HepG2 (cell line): Measurements from ENCODE around the gene TBC1D5. TPM values are rescaled to one million over a fixed set of nuclear protein-coding genes. Genes with fewer than 3 reads are reported as not detected.

Experiments
- EHMT2 ChIP-seq: fragments of 200-600 bp; sonication (generic); IDR thresholded peaks from 2 replicates; pipeline ENCODE4 v1.7.0; 2017; ENCODE audit warnings: antibody characterized with exemption, low read depth, low read length, borderline replicate concordance
- ELF3 ChIP-seq: IDR thresholded peaks from 2 replicates; pipeline ENCODE4 v1.6.1; 2016; ENCODE audit warnings: missing genetic modification reagents, missing compliant biosample characterization
- HNF4A ChIP-seq: sonication (generic); formaldehyde crosslinking; IDR thresholded peaks from 2 replicates; pipeline ENCODE4 v1.4.0; 2020; ENCODE audit warnings: missing genetic modification reagents
- KDM2A ChIP-seq: sonication (generic); formaldehyde crosslinking; IDR thresholded peaks from 2 replicates; pipeline ENCODE4 v1.4.0; 2020; ENCODE audit warnings: low read depth, missing genetic modification reagents, borderline replicate concordance
- NFYB ChIP-seq: sonication (generic); formaldehyde crosslinking; IDR thresholded peaks from 2 replicates; pipeline ENCODE4 v1.4.0; 2020; ENCODE audit warnings: missing genetic modification reagents
- NONO ChIP-seq, 2 experiments: fragments of 450-650 bp in 1 of 2; sonication (generic) in 1 of 2; formaldehyde crosslinking in 1 of 2; IDR thresholded peaks in 1 of 2; conservative IDR thresholded peaks in 1 of 2; 2 replicates each; pipeline versions ENCODE4 v1.6.1 to v1.8.0; 2017 to 2022; ENCODE audit warnings: mild to moderate bottlenecking in 1 of 2, missing genetic modification reagents in 1 of 2, moderate library complexity in 1 of 2
- NR2F1 ChIP-seq, 2 experiments: fragments of 450-650 bp in 1 of 2; formaldehyde crosslinking in 1 of 2; IDR thresholded peaks; 2 replicates each; pipeline versions ENCODE4 v1.5.0 to v1.6.1; 2016 to 2020; ENCODE audit warnings: mild to moderate bottlenecking in 1 of 2, missing compliant biosample characterization in 1 of 2, missing genetic modification reagents in 1 of 2, moderate library complexity in 1 of 2
- POGZ ChIP-seq: sonication (generic); formaldehyde crosslinking; IDR thresholded peaks from 2 replicates; pipeline ENCODE4 v1.4.0; 2020; ENCODE audit warnings: mild to moderate bottlenecking, missing genetic modification reagents
- RAD21 ChIP-seq: fragments of 450-650 bp; formaldehyde crosslinking; IDR thresholded peaks from 2 replicates; pipeline ENCODE4 v1.5.0; 2020; ENCODE audit warnings: mild to moderate bottlenecking
- SAFB2 ChIP-seq: sonication (generic); formaldehyde crosslinking; IDR thresholded peaks from 2 replicates; pipeline ENCODE4 v1.5.1; 2020; ENCODE audit warnings: missing genetic modification reagents, low read depth, mild to moderate bottlenecking, borderline replicate concordance
- ZMYM2 ChIP-seq: sonication (generic); formaldehyde crosslinking; IDR thresholded peaks from 2 replicates; pipeline ENCODE4 v1.8.0; 2022; ENCODE audit warnings: mild to moderate bottlenecking, missing genetic modification reagents
- ZNF644 ChIP-seq: IDR thresholded peaks from 2 replicates; pipeline ENCODE4 v1.6.1; 2016; ENCODE audit warnings: low read depth
- polyA plus RNA-seq, 8 experiments: library from polyadenylated mRNA; depleted of rRNA in 3 of 8; stranded (reverse) in 7 of 8; unstranded in 1 of 8; fragments of >200 nt; fragmentation: Illumina TruSeq in 4 of 8; extraction: Trizol in 4 of 8; gene quantifications; 2 replicates each; pipeline versions ENCODE4 v1.2.1 to v1.2.3, GENCODE V29; 2011 to 2016; ENCODE audit warnings: low read depth in 4 of 8, missing spikeins in 1 of 8, mixed read lengths in 1 of 8; ENCODE audit not compliant: insufficient read depth in 1 of 8
- total RNA-seq, 5 experiments: library from RNA; depleted of rRNA; stranded (reverse); fragments of >200 nt; fragmentation: Illumina TruSeq; extraction: Trizol; gene quantifications; 2 replicates each; pipeline ENCODE4 v1.2.3, GENCODE V29; 2016; ENCODE audit warnings: low read depth in 1 of 5
- TF ChIP-seq, protein P1 (sequence below), 2 experiments: IDR thresholded peaks; 2 replicates each; pipeline ENCODE4 v1.6.1; 2011 to 2012; ENCODE audit warnings: low read length in 2 of 2, borderline replicate concordance in 1 of 2, low read depth in 1 of 2, mild to moderate bottlenecking in 1 of 2, moderate library complexity in 1 of 2
- TF ChIP-seq, protein P2 (sequence below): sonication (generic); formaldehyde crosslinking; IDR thresholded peaks from 2 replicates; pipeline ENCODE4 v1.4.0; 2020; ENCODE audit warnings: missing genetic modification reagents, borderline replicate concordance
- TF ChIP-seq, protein P3 (sequence below): sonication (generic); formaldehyde crosslinking; IDR thresholded peaks from 2 replicates; pipeline ENCODE4 v1.5.0; 2020; ENCODE audit warnings: missing genetic modification reagents, mild to moderate bottlenecking, borderline replicate concordance
- TF ChIP-seq, protein P4 (sequence below): IDR thresholded peaks from 2 replicates; pipeline ENCODE4 v1.6.1; 2016; ENCODE audit warnings: low read depth

Gene TBC1D5
- total and polyA plus RNA-seq, 2 of the 13 experiments (the other 11 are each of a cell fraction or from before 2014, with no cell fraction given) = 19.2 to 33.3 TPM

DNA sequence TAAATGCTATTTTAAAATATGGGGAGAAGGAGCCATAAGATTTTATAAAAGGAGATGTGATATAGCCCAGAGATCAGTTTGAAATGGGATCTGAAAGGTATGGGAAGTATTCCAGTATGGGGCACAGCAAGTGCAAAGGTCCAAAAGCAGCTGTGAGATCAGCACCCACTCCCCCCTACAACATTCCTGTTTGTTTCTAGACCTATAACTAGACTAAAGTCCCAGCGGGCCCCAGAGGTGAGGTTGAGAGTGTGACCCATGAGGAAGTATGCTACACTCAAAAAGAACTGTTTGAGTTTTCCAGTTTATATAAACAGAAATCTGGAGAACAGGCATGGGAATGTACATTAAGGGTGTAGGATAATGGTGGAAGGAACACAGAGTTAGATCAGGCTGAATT is 152.5 kb downstream of the TBC1D5 start (continued):
- TF ChIP-seq, protein P1, sequence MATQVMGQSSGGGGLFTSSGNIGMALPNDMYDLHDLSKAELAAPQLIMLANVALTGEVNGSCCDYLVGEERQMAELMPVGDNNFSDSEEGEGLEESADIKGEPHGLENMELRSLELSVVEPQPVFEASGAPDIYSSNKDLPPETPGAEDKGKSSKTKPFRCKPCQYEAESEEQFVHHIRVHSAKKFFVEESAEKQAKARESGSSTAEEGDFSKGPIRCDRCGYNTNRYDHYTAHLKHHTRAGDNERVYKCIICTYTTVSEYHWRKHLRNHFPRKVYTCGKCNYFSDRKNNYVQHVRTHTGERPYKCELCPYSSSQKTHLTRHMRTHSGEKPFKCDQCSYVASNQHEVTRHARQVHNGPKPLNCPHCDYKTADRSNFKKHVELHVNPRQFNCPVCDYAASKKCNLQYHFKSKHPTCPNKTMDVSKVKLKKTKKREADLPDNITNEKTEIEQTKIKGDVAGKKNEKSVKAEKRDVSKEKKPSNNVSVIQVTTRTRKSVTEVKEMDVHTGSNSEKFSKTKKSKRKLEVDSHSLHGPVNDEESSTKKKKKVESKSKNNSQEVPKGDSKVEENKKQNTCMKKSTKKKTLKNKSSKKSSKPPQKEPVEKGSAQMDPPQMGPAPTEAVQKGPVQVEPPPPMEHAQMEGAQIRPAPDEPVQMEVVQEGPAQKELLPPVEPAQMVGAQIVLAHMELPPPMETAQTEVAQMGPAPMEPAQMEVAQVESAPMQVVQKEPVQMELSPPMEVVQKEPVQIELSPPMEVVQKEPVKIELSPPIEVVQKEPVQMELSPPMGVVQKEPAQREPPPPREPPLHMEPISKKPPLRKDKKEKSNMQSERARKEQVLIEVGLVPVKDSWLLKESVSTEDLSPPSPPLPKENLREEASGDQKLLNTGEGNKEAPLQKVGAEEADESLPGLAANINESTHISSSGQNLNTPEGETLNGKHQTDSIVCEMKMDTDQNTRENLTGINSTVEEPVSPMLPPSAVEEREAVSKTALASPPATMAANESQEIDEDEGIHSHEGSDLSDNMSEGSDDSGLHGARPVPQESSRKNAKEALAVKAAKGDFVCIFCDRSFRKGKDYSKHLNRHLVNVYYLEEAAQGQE (IDR thresholded peaks at IDR 0.05; ENCODE audit: borderline replicate concordance in 1 of 2, low read depth in 1 of 2, low read length in 2 of 2) = no peak
- TF ChIP-seq ELF3 (CRISPR knock-in tag) = peak; percentile 70; the same call in 1 of the 2 replicates
- TF ChIP-seq KDM2A (CRISPR knock-in tag) = no peak
- peak; percentile 84 for TF ChIP-seq HNF4A
- no peak for TF ChIP-seq NFYB (CRISPR knock-in tag)
- 0 out of 2 replicates have a peak, but pooled peaks have one; percentile 20 for TF ChIP-seq ZMYM2
- peak; percentile 83 for TF ChIP-seq POGZ
- TF ChIP-seq EHMT2 = peak; percentile 29; the same call in 1 of the 2 replicates
- TF ChIP-seq, protein P2, sequence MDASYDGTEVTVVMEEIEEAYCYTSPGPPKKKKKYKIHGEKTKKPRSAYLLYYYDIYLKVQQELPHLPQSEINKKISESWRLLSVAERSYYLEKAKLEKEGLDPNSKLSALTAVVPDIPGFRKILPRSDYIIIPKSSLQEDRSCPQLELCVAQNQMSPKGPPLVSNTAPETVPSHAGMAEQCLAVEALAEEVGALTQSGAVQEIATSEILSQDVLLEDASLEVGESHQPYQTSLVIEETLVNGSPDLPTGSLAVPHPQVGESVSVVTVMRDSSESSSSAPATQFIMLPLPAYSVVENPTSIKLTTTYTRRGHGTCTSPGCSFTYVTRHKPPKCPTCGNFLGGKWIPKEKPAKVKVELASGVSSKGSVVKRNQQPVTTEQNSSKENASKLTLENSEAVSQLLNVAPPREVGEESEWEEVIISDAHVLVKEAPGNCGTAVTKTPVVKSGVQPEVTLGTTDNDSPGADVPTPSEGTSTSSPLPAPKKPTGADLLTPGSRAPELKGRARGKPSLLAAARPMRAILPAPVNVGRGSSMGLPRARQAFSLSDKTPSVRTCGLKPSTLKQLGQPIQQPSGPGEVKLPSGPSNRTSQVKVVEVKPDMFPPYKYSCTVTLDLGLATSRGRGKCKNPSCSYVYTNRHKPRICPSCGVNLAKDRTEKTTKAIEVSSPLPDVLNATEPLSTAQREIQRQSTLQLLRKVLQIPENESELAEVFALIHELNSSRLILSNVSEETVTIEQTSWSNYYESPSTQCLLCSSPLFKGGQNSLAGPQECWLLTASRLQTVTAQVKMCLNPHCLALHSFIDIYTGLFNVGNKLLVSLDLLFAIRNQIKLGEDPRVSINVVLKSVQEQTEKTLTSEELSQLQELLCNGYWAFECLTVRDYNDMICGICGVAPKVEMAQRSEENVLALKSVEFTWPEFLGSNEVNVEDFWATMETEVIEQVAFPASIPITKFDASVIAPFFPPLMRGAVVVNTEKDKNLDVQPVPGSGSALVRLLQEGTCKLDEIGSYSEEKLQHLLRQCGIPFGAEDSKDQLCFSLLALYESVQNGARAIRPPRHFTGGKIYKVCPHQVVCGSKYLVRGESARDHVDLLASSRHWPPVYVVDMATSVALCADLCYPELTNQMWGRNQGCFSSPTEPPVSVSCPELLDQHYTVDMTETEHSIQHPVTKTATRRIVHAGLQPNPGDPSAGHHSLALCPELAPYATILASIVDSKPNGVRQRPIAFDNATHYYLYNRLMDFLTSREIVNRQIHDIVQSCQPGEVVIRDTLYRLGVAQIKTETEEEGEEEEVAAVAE = no peak
- TF ChIP-seq, protein P3, sequence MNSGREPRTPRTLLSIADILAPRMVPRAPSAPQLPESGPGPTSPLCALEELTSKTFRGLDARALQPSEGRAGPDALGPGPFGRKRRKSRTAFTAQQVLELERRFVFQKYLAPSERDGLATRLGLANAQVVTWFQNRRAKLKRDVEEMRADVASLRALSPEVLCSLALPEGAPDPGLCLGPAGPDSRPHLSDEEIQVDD (CRISPR knock-in tag) = no peak
- TF ChIP-seq ZNF644 (CRISPR knock-in tag) = peak; percentile 86
- TF ChIP-seq, protein P4, sequence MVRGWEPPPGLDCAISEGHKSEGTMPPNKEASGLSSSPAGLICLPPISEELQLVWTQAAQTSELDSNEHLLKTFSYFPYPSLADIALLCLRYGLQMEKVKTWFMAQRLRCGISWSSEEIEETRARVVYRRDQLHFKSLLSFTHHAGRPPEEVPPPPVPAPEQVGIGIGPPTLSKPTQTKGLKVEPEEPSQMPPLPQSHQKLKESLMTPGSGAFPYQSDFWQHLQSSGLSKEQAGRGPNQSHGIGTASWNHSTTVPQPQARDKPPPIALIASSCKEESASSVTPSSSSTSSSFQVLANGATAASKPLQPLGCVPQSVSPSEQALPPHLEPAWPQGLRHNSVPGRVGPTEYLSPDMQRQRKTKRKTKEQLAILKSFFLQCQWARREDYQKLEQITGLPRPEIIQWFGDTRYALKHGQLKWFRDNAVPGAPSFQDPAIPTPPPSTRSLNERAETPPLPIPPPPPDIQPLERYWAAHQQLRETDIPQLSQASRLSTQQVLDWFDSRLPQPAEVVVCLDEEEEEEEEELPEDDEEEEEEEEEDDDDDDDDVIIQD (CRISPR knock-in tag) = peak; percentile 99; the same call in 1 of the 2 replicates
- no peak for TF ChIP-seq NONO (IDR thresholded peaks at IDR 0.05)
- no peak for TF ChIP-seq NONO (CRISPR knock-in tag; conservative IDR thresholded peaks at IDR 0.05)
- no peak for TF ChIP-seq RAD21
- TF ChIP-seq NR2F1 (CRISPR knock-in tag; IDR thresholded peaks at IDR 0.05) = peak in 1 of 2 experiments; percentile 56; a peak in 1 of 4 replicates
- no peak for TF ChIP-seq SAFB2 (CRISPR knock-in tag)
